Common myeloid progenitor, CD34-positive (primary cell): Measurements from ENCODE around the gene TTC28.

Experiments
- CTCF ChIA-PET: fragments of 350-600 bp; sonication (Branson Sonifier 250); formaldehyde crosslinking; loops from one replicate; lab custom pipeline; 2021; ENCODE audit warnings: antibody characterized with exemption; lab: Charles Lee
- POLR2A ChIA-PET: fragments of 350-600 bp; sonication (Branson Sonifier 250); formaldehyde crosslinking; loops from one replicate; lab custom pipeline; 2021; ENCODE audit warnings: antibody characterized with exemption; lab: Charles Lee
- DNase-seq, 3 donors: peaks; one replicate each; pipeline versions ENCODE4 v3.0.0 to v3.0.0-alpha.2; 2013
- H3K27ac ChIP-seq, 2 experiments: 1 replicate in 1 of 2; 2 replicates in 1 of 2; pipeline ENCODE4 v1.7.0; 2013; ENCODE audit warnings: inconsistent platforms in 2 of 2, low read length in 2 of 2, mild to moderate bottlenecking in 2 of 2, low read depth in 1 of 2, moderate library complexity in 1 of 2; ENCODE audit not compliant: severe bottlenecking in 2 of 2, insufficient read depth in 1 of 2, poor library complexity in 1 of 2
- H3K27me3 ChIP-seq, 5 experiments: replicated peaks in 2 of 5; 1 replicate in 3 of 5; 2 replicates in 2 of 5; pipeline versions ENCODE4 v1.6.1 to v1.7.0; 2013; ENCODE audit warnings: low read length in 4 of 5, mild to moderate bottlenecking in 2 of 5, moderate library complexity in 2 of 5, inconsistent platforms in 1 of 5; ENCODE audit not compliant: insufficient read depth in 5 of 5, control insufficient read depth in 4 of 5
- H3K36me3 ChIP-seq, 4 experiments: 1 replicate in 2 of 4; 2 replicates in 2 of 4; pipeline versions ENCODE4 v1.6.1 to v1.7.0; 2013; ENCODE audit warnings: low read length in 3 of 4, control low read depth in 1 of 4, mild to moderate bottlenecking in 1 of 4; ENCODE audit not compliant: control insufficient read depth in 4 of 4, insufficient read depth in 4 of 4
- H3K4me1 ChIP-seq, 4 experiments: 1 replicate in 3 of 4; 2 replicates in 1 of 4; pipeline versions ENCODE4 v1.6.1 to v1.7.1; 2013; ENCODE audit warnings: low read length in 3 of 4, mild to moderate bottlenecking in 3 of 4, control low read depth in 1 of 4, inconsistent platforms in 1 of 4, moderate library complexity in 1 of 4; ENCODE audit not compliant: control insufficient read depth in 4 of 4, insufficient read depth in 4 of 4; ENCODE audit errors: control extremely low read depth in 1 of 4
- H3K4me3 ChIP-seq, 7 experiments: 1 replicate in 4 of 7; 2 replicates in 3 of 7; pipeline versions ENCODE4 v1.5.1 to v1.7.0; 2013; ENCODE audit warnings: mild to moderate bottlenecking in 7 of 7, low read length in 6 of 7, moderate library complexity in 6 of 7, inconsistent platforms in 2 of 7, low read depth in 2 of 7, control low read depth in 1 of 7; ENCODE audit not compliant: insufficient read depth in 4 of 7, control insufficient read depth in 1 of 7; ENCODE audit errors: extremely low read depth in 1 of 7
- H3K9me3 ChIP-seq, 5 experiments: 1 replicate in 4 of 5; 2 replicates in 1 of 5; pipeline versions ENCODE4 v1.6.1 to v1.7.1; 2013; ENCODE audit warnings: low read length in 4 of 5, mild to moderate bottlenecking in 2 of 5, inconsistent platforms in 1 of 5, low read depth in 1 of 5, moderate library complexity in 1 of 5; ENCODE audit not compliant: control insufficient read depth in 4 of 5, insufficient read depth in 2 of 5; ENCODE audit errors: control extremely low read depth in 1 of 5
- WGBS: methylation state at CpG from one replicate; pipeline ENCODE4 v1.1.5; 2013; ENCODE audit not compliant: insufficient coverage; 5-methylcytosine and 5-hydroxymethylcytosine counted together

The TTC28 gene

DNA sequence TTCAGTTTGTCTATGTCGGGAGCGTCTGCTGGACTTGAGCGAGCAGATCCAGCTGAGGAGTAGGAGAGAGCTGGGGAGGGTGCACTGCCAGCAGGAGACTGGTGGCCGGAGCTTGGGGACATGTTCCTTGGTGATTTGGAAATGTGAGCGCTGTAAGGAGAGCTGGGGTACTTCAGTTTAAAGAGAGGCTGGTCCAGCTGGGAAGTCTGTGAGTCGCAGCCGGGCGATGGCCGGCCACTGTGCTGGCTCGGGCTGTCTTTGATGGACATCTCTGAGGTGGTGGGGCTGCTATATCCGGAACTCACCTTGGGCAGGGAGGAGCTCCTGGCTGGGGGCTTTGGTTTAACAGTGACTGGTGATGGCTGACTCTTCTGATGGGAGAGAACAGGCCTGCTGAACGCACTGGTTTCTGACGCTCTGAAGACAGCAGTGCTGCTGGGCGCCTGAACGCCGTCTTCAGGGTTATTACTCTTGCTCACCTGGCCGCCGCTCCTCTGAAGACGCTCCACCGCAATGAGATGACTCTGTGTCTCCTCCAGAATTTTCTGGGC lies 696.9 kb downstream of the TTC28 start:
- DNase-seq: no peak
- POLR2A ChIA-PET: interaction anchor here (0.6 kb wide), 1 partner anchor 20 kb away, joined by 3 read pairs; no protein-coding TSS in a partner anchor
- no peak overlapping the region for H3K27ac ChIP-seq
- peaks cover 0 to 10% (median 8%) of the 10 kb centered on the region in 4 experiments for H3K4me1 ChIP-seq
- H3K9me3 ChIP-seq: no peaks in the 10 kb centered on the region
- no peak overlapping the region for H3K4me3 ChIP-seq
- WGBS: 98% methylated on average over 19 of the region's 20 CpGs
- H3K36me3 ChIP-seq: peaks cover 2 to 11% (median 6%) of the 10 kb centered on the region in 4 experiments
- H3K27me3 ChIP-seq: no peaks in the 10 kb centered on the region
- CTCF ChIA-PET: interaction anchor here (1.9 to 2.8 kb wide), 2 partner anchors 8 to 13 kb away, joined by 6 to 7 read pairs; no protein-coding TSS in a partner anchor

GRCh38 chr22:27982106-27982505 lies 697.5 kb downstream of the TTC28 start:
- 96% methylated on average over 15 of the region's 15 CpGs for WGBS
- Histone ChIP-seq H3K36me3 (peaks cover 2 to 11% (median 6%) of the 10 kb centered on the region in 4 experiments), H3K4me3 (no peak overlapping the region), H3K4me1 (peaks cover 0 to 4% (median 2%) of the 10 kb centered on the region in 4 experiments), H3K27ac (no peak overlapping the region), H3K9me3 (no peaks in the 10 kb centered on the region), H3K27me3 (no peaks in the 10 kb centered on the region)
- ChIA-PET POLR2A (no interaction called here), CTCF (interaction anchor here (1.9 to 2.8 kb wide), 2 partner anchors 8 to 14 kb away, joined by 6 to 7 read pairs; no protein-coding TSS in a partner anchor)
- no peak for DNase-seq

GRCh38 chr22:27980424-27981148 lies 699.1 kb downstream of the TTC28 start:
- no peak for DNase-seq
- H3K4me1 ChIP-seq: no peaks in the 10 kb centered on the region
- peaks cover 0 to 11% (median 6%) of the 10 kb centered on the region in 4 experiments for H3K36me3 ChIP-seq
- POLR2A ChIA-PET: interaction anchor here (0.6 kb wide), 1 partner anchor 53 kb away, joined by 3 read pairs; no protein-coding TSS in a partner anchor
- 93% methylated on average over 2 of the region's 7 CpGs for WGBS
- no peak overlapping the region for H3K27ac ChIP-seq
- no peaks in the 10 kb centered on the region for H3K9me3 ChIP-seq
- H3K27me3 ChIP-seq: no peaks in the 10 kb centered on the region
- H3K4me3 ChIP-seq: no peak overlapping the region
- CTCF ChIA-PET: interaction anchor here (1.0 to 1.2 kb wide), 2 partner anchors 10 to 94 kb away, joined by 3 read pairs; no protein-coding TSS in a partner anchor

DNA sequence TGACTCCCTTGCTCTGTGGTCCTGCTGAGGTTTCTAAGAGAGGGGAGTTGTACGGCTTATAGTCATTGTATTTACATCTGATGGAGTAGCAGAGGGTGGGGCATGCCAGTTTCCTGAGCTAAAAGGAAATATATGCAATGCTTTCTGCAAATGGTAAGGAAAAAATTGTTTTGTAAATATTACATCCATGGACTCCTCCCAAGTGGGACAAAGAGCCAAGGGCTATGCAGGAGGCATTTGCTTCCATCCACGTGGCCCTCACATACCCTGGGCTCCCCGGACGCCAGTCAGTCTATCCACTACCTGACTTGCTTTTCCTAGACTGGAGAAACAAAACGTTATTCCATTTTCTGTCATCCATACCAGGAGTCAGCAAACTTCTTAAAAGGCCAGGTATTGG lies 700.8 kb downstream of the TTC28 start:
- WGBS: 92% methylated on average over 4 of the region's 5 CpGs
- CTCF ChIA-PET: no interaction called here
- no peak for DNase-seq
- Histone ChIP-seq H3K27me3 (no peaks in the 10 kb centered on the region), H3K27ac (no peak overlapping the region), H3K9me3 (no peaks in the 10 kb centered on the region), H3K36me3 (peaks cover 0 to 7% (median 4%) of the 10 kb centered on the region in 4 experiments), H3K4me3 (no peak overlapping the region), H3K4me1 (no peaks in the 10 kb centered on the region)
- POLR2A ChIA-PET: no interaction called here

DNA sequence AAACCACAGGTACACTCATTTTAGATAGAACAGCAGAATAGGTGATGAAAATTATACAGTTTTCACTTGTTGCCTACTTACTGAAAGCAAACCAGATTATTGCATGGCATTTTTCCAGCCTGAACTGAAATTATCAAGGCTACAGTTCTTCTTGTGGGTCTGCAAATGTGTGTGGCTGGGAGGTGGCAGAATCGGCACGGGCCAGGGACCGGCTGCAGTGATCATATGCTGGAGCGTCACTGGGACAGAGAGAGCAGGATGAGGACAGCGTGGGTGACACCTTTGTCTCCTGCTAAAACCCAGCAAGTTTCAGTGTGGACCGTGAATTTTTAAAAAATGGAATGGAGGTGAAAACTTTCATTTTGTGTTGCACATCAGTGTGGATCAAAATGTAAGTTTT lies 701.3 kb downstream of the TTC28 start:
- Histone ChIP-seq H3K9me3 (no peaks in the 10 kb centered on the region), H3K36me3 (peaks cover 0 to 7% (median 4%) of the 10 kb centered on the region in 4 experiments), H3K4me3 (no peak overlapping the region), H3K27me3 (no peaks in the 10 kb centered on the region), H3K27ac (no peak overlapping the region), H3K4me1 (no peaks in the 10 kb centered on the region)
- no peak for DNase-seq
- POLR2A ChIA-PET: no interaction called here
- CTCF ChIA-PET: no interaction called here
- WGBS: 97% methylated on average over 5 of the region's 6 CpGs

DNA sequence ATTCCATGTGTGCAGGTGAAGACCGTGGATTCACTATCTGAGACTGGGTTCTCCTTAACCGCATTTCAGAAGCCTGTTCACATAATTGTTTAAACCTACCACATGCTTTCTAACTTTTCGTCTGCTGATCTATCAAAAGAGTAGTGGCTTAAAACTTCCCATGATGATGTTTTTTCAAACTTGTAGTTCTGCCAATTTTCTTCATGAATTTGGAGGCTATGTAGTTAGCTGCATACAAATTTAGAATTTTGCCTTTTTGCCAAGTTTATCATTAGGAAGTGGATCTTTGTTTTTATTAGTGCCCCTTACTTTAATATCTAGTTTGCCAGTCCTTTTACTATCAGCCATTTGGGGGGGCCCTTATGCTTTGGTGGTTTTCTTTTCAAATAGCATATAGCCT lies 703.1 kb downstream of the TTC28 start:
- no peak for DNase-seq
- 100% methylated on average over 3 of the region's 3 CpGs for WGBS
- Histone ChIP-seq H3K9me3 (peaks cover 0 to 5% (median 0%) of the 10 kb centered on the region in 5 experiments), H3K4me1 (no peaks in the 10 kb centered on the region), H3K27me3 (no peaks in the 10 kb centered on the region), H3K4me3 (no peak overlapping the region), H3K36me3 (peaks cover 0 to 7% (median under 1%) of the 10 kb centered on the region in 4 experiments), H3K27ac (no peak overlapping the region)
- CTCF ChIA-PET: no interaction called here
- POLR2A ChIA-PET: no interaction called here
